Upper lobe of right lung (tissue), 1 donor: ENCODE data around the gene SLC44A3. TPM values are rescaled to one million over a fixed set of nuclear protein-coding genes. Genes with fewer than 3 reads are reported as not detected.

ENCODE experiments used
- ATAC-seq: fragments of 200-7000 bp; cut with Tn5 transposase; one replicate; pipeline ENCODE4 v1.9.1; 2020; ENCODE audit warnings: mild to moderate bottlenecking, moderate library complexity
- DNase-seq: peaks from one replicate; pipeline ENCODE4 v3.0.0-alpha.2; 2020
- H3K27ac ChIP-seq: fragments of 200-600 bp; one replicate; pipeline ENCODE4 v1.8.0; 2022
- H3K27me3 ChIP-seq: fragments of 200-600 bp; one replicate; pipeline ENCODE4 v1.8.0; 2022; ENCODE audit warnings: mild to moderate bottlenecking
- H3K36me3 ChIP-seq: fragments of 200-600 bp; one replicate; pipeline ENCODE4 v1.8.0; 2022
- H3K4me1 ChIP-seq: fragments of 200-600 bp; one replicate; pipeline ENCODE4 v1.8.0; 2022
- H3K4me3 ChIP-seq: fragments of 200-600 bp; one replicate; pipeline ENCODE4 v1.8.0; 2022; ENCODE audit warnings: mild to moderate bottlenecking
- H3K9me3 ChIP-seq: fragments of 200-600 bp; one replicate; pipeline ENCODE4 v1.8.0; 2022
- intact Hi-C: fragments of 100-400 bp; cut with DNase I; formaldehyde crosslinking; loops from one replicate; pipeline ENCODE4 v1.11.0; 2022
- total RNA-seq: library from RNA; stranded (reverse); fragmentation: NEBNext Ultra II Directional; extraction: Animal tissue kit (Norgen Biotek cat#: 25700); gene quantifications from one replicate; pipeline ENCODE4 v1.2.1, GENCODE V29; 2021
- TF ChIP-seq, protein P1 (sequence below): fragments of 200-600 bp; IDR thresholded peaks from one replicate; pipeline ENCODE4 v1.8.0; 2022; ENCODE audit warnings: antibody characterized with exemption
- donor health status: DM: no; HTN: yes; CAD: no; lungs with severe emphysema.

SLC44A3 gene
- total RNA-seq, 1 donor from 2014 or later: 31.6 TPM

DNA sequence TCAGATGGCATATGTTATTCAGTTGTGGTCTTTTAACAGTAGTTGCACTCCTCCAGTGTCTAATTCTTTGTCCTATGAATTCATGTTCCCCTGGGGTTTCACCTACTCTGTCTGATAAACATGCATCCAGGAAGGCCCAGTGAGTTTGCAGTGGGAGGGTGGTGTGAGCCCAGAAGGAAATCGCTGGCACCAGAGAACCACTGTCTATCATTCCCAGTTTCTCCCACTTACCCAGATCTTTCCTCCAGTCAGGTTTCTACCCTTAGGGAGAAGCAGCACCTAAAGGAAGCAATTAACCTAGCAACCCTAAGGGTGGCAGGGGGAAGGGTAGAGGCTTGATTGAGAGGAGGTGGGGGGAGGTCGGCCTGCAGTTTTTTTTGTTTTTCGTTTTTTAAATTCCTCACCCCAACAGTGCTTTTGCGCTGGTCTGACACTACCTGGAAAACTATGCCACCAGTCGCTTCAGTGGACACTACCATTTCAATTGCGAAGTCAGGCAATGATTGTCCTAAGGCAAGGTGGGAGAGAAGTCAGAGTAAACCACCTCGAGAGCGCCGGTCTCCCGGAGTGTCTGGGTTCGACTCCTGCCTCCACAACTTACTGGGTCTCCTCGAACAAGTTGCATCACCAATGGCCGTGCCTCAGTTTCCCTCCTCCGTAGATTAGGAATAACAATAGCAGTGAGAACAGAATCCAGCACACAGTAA lies 766 bp upstream of the SLC44A3 start:
- no peaks in the 10 kb centered on the region for H3K36me3 ChIP-seq
- intact Hi-C loops: no loop called here
- peak overlapping the region; percentile 53 for H3K27ac ChIP-seq
- TF ChIP-seq, protein P1, sequence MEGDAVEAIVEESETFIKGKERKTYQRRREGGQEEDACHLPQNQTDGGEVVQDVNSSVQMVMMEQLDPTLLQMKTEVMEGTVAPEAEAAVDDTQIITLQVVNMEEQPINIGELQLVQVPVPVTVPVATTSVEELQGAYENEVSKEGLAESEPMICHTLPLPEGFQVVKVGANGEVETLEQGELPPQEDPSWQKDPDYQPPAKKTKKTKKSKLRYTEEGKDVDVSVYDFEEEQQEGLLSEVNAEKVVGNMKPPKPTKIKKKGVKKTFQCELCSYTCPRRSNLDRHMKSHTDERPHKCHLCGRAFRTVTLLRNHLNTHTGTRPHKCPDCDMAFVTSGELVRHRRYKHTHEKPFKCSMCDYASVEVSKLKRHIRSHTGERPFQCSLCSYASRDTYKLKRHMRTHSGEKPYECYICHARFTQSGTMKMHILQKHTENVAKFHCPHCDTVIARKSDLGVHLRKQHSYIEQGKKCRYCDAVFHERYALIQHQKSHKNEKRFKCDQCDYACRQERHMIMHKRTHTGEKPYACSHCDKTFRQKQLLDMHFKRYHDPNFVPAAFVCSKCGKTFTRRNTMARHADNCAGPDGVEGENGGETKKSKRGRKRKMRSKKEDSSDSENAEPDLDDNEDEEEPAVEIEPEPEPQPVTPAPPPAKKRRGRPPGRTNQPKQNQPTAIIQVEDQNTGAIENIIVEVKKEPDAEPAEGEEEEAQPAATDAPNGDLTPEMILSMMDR: no peak
- peak overlapping the region; percentile 66 for H3K4me3 ChIP-seq
- H3K4me1 ChIP-seq: peaks cover 15% of the 10 kb centered on the region
- ATAC-seq (peak; percentile 2), DNase-seq (no peak)
- peaks cover 12% of the 10 kb centered on the region for H3K27me3 ChIP-seq
- H3K9me3 ChIP-seq: no peaks in the 10 kb centered on the region

DNA sequence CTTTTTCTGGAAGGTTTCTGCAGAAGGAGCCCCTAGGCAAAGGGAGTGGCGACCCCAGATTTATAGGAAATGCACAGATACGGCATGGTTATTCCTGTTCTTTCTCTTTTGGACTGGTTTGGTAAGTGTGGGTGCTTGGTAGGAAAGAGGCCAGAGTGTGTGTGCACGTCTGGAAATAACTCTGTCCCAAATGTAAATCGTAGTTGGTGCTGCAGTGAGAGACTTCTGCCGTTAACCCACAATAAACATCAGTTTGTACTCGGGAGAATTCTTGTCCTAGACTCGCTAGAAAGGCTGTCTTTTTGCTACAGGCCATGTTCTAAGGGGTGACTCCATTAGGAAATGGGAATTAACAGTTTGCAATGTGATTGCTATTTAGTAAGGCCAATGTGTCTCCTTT lies 779 bp downstream of the SLC44A3 start:
- H3K27me3 ChIP-seq: peaks cover 12% of the 10 kb centered on the region
- H3K4me3 ChIP-seq: peak overlapping the region; percentile 66
- TF ChIP-seq, protein P1: no peak
- H3K4me1 ChIP-seq: peaks cover 15% of the 10 kb centered on the region
- H3K27ac ChIP-seq: peak overlapping the region; percentile 73
- H3K9me3 ChIP-seq: no peaks in the 10 kb centered on the region
- no peaks in the 10 kb centered on the region for H3K36me3 ChIP-seq
- no peak for DNase-seq
- peak; percentile 7 for ATAC-seq
- intact Hi-C loops: no loop called here

DNA sequence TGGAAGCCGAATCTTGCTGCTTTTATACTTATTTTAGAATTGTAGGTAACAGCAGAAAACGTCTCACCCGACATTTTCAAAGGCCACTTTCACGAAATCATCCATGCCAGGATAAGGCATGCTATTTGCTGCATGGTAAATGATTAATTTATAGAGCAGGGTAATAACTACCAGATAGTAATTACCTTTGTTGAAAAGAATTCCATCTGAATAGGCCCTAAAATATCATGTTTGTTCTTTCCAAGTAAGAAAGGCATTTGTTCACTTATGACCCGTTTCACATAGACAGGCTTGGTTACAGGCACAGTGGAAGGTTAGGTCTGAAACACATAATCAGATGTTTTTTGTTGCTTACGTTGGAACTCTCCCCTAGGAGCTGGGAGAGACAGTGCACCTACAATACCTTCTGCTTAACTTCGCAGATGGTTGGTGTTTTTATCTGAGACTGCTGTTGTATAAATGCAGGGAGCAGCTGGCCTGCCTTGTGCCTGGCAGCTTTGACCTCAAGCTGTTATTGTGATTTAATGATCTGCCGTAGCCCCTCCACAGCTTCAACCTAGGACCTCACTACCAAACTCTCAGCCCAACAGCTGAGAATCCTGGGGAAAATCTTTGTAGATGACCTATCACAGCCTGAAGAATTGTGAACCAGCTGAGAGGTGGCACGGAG lies 1.6 kb downstream of the SLC44A3 start:
- intact Hi-C loops: no loop called here
- Histone ChIP-seq H3K27ac (peak overlapping the region; percentile 27), H3K4me1 (peaks cover 15% of the 10 kb centered on the region), H3K36me3 (no peaks in the 10 kb centered on the region), H3K27me3 (peaks cover 12% of the 10 kb centered on the region), H3K4me3 (peak overlapping the region; percentile 66), H3K9me3 (no peaks in the 10 kb centered on the region)
- TF ChIP-seq, protein P1: no peak
- no peak for ATAC-seq
- no peak for DNase-seq

DNA sequence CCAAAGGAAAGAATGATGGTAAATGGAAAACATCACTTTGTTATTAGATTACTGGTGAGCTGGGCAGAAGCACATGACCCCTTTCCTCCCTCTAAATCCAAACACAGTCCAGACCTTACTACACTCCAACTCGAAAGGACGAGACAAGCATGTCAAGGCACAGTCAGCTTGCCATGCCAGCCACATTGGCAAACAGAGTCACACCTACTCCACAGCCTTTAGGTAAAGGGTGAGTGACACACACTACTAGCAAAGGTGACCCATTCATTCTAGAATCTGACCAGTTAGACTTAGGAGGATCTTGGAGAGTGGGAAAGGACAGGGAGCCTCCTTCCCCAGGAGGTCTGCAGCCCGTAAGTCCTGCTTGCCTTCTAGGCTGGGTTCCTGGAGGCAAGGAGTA lies 3.0 kb downstream of the SLC44A3 start:
- Histone ChIP-seq H3K27ac (no peak overlapping the region), H3K27me3 (peaks cover 12% of the 10 kb centered on the region), H3K4me1 (peaks cover 13% of the 10 kb centered on the region), H3K9me3 (no peaks in the 10 kb centered on the region), H3K4me3 (no peak overlapping the region), H3K36me3 (no peaks in the 10 kb centered on the region)
- intact Hi-C loops: no loop called here
- TF ChIP-seq, protein P1: no peak
- no peak for DNase-seq
- no peak for ATAC-seq

DNA sequence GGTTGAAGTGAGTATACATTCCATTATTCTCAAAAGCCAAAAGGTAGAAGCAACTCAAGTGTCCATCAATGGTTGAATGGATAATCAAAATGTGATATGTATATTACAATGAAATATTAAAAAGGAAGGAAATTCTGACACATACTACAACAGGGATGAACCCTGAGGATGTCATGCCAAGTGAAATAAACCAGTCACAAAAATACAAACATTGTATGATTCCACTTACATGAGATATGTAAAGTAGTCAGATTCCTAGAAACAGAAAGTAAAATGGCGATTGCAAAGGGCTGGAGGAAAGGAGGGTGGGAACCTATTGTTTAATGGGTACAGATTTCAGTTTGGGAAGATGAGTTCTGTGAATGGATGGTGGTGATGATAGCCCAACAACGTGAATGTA lies 5.8 kb downstream of the SLC44A3 start:
- no peak overlapping the region for H3K27ac ChIP-seq
- no peak for DNase-seq
- H3K36me3 ChIP-seq: no peaks in the 10 kb centered on the region
- H3K4me3 ChIP-seq: no peak overlapping the region
- TF ChIP-seq, protein P1: no peak
- intact Hi-C loops: no loop called here
- no peaks in the 10 kb centered on the region for H3K9me3 ChIP-seq
- ATAC-seq: no peak
- peaks cover 9% of the 10 kb centered on the region for H3K4me1 ChIP-seq
- H3K27me3 ChIP-seq: peaks cover 4% of the 10 kb centered on the region
